Left forelimb (tissue), 1 donor: Measurements from ENCODE around the gene MARCHF3.
"Not testable (repeated sequence)": the region's sequence is repeated elsewhere in the genome, so short reads cannot be mapped to it uniquely, and the experiment has no call there.

ENCODE experiments used
- DNase-seq: peaks from one replicate; pipeline ENCODE4 v3.0.0-alpha.2; 2018; ENCODE audit warnings: low spot score

The MARCHF3 gene, protein sequence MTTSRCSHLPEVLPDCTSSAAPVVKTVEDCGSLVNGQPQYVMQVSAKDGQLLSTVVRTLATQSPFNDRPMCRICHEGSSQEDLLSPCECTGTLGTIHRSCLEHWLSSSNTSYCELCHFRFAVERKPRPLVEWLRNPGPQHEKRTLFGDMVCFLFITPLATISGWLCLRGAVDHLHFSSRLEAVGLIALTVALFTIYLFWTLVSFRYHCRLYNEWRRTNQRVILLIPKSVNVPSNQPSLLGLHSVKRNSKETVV

GRCh38 chr5:127030259-127031146 lies at the start of gene MARCHF3:
Gene MARCHF3, minus strand, starts transcription at chr5:127030558. Its CDS starts 112,387 bp downstream, at chr5:126918171.
- DNase-seq: peak; percentile 96

DNA sequence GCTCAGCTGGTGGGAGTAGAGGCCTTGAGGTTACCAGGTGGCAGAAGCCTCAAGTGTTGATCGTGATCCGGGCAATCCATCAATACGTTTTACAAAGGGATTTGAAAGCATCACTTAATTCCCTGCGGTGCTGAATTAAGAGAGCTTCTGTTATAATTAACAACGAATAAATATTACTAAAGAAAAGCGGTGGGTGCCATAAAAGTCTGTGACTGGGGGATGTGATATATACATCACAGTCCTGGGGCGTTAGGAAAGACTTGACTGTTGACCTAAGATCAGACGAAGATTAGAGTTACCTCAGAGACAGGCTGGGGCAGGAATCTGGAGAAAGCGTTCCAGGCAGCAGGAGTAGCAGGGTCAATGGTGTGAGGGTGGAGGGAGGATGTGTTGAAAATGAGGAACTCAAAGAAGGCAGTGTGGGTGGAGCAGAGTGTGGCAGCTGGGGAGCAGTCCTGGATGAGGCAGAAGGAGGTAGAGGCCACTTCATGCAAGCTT lies 49.7 kb upstream of the MARCHF3 start:
- DNase-seq: no peak

GRCh38 chr5:127077366-127077765 lies 47.0 kb upstream of the MARCHF3 start:
- DNase-seq: no peak

GRCh38 chr5:127076315-127077129 lies 46.2 kb upstream of the MARCHF3 start:
- no peak for DNase-seq

DNA sequence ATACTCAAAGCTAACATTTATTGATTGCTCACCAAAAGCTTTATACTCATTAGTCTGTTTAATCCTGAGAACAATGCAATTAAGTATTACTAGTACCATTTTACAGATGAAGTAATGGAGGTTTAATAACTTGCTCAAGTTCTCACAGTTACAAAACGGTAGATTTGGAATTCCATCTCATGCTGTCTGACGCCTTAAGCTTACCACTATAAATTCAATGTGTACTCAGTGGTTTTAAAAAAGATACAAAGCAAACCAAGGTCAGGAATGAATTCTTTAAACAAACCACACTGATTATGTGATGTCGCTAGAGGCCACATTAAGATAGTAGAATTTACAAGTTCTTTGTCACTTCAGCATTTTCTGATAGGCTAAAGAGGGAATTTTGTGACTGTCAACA lies 44.1 kb upstream of the MARCHF3 start:
- no peak for DNase-seq

GRCh38 chr5:127072861-127073846 lies 42.8 kb upstream of the MARCHF3 start, which contains the start of gene C5orf63:
Gene C5orf63, minus strand, starts transcription at chr5:127073502. Its CDS starts 14,507 bp downstream, at chr5:127058995.
- DNase-seq: peak; percentile 80

- no peak for DNase-seq
Observed at GRCh38 chr5:127070243-127070642, 39.9 kb upstream of the MARCHF3 start.

DNA sequence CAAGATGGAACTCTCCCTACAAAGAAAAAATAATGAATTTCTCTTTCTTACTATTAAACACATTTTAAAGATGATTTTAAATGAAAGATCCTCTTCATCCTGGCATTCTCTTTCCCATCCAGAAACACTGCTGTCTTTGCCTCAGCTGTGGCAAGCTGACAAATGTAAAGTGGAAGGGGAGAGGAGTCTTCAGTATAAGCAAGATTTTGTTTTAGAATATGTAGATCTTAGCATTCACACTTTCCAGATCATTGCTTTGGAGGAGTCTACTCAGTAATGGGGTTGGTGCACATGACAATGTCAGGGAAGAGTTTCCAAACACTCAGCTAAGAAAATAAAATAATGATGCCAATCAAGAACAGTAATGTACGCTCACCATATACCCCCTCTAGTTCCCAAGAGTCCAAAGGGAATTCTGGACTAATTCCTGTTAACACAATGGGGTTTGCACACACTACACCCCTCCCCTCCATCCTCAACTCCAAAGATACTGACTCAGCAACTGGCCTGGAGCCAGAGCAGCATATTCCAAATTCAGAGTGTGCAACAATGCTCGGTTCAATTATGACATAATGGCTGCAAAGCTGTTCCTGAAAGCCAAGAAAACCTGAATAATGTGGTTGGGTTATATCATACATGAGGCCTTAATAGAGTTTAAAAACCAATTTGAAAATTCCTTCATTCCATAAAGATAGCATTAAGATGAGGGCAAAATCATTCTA lies 38.3 kb upstream of the MARCHF3 start:
- no peak for DNase-seq

- no peak for DNase-seq
Observed at GRCh38 chr5:127066721-127067120, 36.4 kb upstream of the MARCHF3 start.

DNA sequence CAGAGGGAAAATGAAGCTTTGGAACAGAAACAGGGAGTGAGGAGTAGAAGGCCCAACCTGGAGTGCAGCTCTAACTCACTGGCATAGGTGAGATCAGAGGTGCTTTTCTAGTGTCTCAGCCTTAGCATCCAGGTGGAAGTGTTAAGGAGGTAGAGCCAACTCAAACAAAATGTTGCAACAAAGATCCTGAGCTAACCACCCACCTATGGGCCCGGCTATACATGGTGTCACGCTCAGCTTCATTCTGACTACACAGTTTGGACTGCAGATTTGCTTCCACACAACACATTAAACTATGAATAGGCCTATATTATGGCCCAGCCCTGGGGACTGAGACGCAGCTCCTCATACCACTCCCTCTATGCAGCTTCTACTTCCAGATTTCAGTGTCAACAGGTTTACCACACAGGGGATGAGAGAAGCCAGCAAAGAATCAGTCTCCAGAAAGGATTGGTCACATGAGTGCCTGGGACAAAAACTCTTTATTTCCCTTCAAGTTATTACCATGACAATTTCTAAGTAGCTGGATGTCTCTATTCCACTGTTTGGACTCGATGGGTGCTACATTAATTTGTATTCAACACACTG lies 34.0 kb upstream of the MARCHF3 start:
- no peak for DNase-seq

DNA sequence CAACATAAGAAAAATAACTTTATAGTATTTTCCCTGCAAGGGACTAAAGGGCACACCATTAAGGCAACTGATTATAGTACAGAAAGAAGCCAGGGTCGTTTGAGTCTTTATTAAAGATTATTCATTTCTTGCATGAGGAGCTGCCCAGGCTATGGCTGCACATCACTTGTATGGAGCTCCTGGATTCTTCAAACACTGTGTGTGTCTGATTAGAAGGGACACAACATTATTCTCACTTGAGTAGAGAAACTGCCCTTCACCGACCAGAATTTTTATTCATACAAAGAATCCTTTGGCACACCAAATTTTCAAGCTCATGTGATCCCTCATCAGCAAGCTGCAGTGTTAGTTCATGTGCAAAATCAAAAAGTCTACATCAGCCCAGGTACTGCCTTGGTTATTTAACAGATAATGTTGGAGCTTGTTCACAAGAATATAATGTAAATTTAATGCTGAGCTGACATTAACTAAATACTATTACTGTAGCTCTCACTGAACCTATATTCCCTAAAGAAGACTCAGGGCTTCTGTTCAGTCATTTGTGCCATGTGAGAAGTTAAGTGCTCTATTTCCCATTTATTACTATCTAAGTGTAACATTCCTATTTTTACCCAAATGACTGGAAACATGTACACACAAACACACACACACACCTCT lies 33.0 kb upstream of the MARCHF3 start:
- no peak for DNase-seq

GRCh38 chr5:127061956-127062355 lies 31.6 kb upstream of the MARCHF3 start:
- no peak for DNase-seq

DNA sequence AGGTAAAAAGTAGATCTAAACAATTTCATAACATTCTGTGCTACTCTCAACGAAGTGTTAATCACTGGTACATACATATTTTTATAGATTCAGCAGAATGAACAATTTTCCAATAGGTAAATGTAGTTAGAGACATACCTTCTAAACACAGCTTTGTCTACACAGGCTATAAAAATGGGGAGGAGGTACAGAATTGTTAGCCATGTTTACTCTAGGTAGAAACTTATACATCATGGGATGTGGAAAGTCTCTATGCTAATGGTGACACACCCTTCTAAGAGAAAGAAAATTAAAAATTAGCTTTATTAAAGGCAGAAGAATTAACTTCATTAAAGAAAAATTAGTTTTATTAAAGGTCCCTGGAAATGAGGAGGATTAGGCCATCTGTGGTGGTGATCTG lies 31.2 kb upstream of the MARCHF3 start:
- DNase-seq: no peak

GRCh38 chr5:127060470-127060985 lies 30.2 kb upstream of the MARCHF3 start:
- no peak for DNase-seq

DNA sequence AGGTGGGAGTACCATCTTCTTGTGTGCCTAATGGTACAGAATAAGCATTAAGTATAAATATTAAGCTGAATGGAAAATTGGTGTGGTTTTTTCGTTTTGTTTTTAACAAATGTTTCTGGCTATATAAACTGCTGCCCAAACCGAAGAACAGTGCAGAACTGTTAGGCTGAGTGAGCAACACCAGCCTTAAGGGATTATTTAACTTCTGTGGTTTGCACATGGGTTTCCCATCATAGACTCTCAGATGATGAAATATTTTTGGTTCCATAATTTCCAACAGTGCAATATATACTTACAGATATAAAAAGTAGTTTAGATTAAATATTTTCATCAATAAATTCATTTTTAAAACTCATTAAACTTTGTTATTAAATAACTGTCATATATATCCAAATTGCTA lies 26.5 kb upstream of the MARCHF3 start:
- DNase-seq: no peak

- no peak for DNase-seq
Observed at GRCh38 chr5:127055880-127056653, 25.7 kb upstream of the MARCHF3 start.

DNA sequence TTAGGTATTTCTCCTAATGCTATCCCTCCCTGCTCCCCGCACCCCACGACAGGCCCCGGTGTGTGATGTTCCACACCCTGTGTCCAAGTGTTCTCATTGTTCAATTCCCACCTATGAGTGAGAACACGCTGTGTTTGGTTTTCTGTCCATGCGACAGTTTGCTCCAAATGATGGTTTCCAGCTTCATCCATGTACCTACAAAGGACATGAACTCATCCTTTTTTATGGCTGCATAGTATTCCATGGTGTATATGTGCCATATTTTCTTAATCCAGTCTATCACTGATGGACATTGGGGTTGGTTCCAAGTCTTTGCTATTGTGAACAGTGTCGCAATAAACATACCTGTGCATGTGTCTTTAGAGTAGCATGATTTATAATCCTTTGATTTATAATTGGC lies 23.2 kb upstream of the MARCHF3 start:
- not testable (repeated sequence) for DNase-seq

GRCh38 chr5:127053049-127053448 lies 22.7 kb upstream of the MARCHF3 start:
- DNase-seq: no peak
